Dermis microvascular lymphatic vessel endothelial cell (primary cell): ENCODE results near the gene POMGNT2. TPM values are rescaled to one million over a fixed set of nuclear protein-coding genes. Genes with fewer than 3 reads are reported as not detected.
"Not testable (repeated sequence)": the region's sequence is repeated elsewhere in the genome, so short reads cannot be mapped to it uniquely, and the experiment has no call there.

Experiments
- DNase-seq, 2 donors: peaks; one replicate each; pipeline versions ENCODE4 v3.0.0 to v3.0.0-alpha.2; 2010; ENCODE audit warnings: low read depth in 2 of 2
- total RNA-seq: library from RNA; depleted of rRNA; stranded (reverse); fragments of >200 nt; gene quantifications from 2 replicates; pipeline ENCODE4 v1.2.1, GENCODE V29; 2014

The POMGNT2 gene
- total RNA-seq, 1 donor from 2014 or later, result 3.5 TPM

GRCh38 chr3:43075904-43076661, 29.8 kb downstream of the POMGNT2 start:
- no peak for DNase-seq

GRCh38 chr3:43074901-43075689, 30.8 kb downstream of the POMGNT2 start:
- DNase-seq, result no peak

DNA sequence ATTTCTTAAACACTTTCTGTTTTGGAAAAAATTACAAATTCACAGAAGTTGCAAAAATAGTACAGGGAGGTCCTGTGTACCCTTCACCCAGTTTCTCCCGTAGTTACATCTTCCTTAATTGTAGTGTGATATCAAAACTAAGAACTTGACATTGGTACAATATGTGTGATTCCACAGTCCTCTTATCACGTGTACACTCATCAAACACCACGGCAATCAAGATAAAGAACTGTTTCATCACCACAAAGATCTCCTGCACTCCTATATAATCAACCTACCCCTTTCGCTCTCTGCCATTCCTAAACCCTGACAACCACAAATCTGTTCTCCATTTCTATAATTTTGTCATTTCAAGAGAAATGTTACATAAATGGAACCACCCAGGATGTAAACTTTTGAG, 31.4 kb downstream of the POMGNT2 start:
- no peak for DNase-seq

- no peak for DNase-seq
Observed at GRCh38 chr3:43073836-43074220, 32.1 kb downstream of the POMGNT2 start.

DNA sequence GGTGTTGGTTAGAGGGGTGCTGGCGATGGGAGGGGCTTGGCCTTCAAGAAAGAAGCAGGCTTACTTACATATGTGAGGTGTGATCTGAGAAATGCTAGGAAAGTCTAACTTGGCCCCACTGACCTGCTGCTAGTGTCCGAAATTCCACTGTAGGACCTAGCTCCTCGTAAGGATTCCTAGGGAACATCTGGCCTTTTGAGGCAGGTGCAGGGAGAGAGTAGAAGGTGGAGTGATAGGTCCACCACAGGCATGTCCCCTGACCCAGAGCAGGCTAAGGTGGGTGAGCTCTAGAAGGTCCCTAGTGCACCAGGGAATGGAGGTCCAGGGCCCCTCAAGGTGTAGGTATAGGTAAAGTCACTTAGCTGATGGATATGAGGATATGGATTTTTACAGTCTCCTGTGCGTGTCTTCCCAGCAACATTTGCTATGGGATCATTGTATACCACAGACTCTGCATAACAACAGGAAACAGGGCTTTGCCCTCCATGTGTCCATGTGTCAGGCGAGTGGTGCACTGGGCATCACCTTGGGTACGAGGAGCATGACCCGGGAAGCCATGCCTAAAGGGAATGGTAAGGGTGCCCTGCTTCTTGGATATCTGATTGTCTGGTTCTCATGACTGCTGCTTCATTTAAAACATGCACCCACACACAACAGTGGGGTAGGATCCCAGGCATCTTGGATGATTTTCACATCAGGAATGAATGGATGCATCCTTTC, 32.6 kb downstream of the POMGNT2 start:
- no peak for DNase-seq

DNA sequence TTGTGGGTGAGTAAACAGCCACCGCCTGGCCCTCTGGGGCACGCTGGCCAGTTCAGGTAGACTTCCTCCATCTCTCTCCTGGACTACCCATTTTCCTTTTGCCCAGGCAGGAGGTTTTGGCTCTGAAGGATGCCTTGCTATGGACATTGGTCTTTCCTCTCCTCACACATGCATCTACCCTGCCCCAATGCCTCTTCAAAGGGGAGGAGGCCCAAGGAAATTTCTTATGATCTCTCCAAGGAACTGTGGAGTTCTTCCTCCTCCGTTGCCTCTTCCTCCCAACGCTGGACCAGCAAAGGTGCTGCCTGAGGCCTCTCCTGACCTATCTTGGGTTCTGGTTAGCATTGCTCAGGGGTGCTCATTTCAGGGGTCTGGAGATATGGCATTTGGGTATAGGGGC, 33.5 kb downstream of the POMGNT2 start:
- DNase-seq, result no peak

- DNase-seq, result no peak
Observed at GRCh38 chr3:43071313-43071893, 34.5 kb downstream of the POMGNT2 start.

DNA sequence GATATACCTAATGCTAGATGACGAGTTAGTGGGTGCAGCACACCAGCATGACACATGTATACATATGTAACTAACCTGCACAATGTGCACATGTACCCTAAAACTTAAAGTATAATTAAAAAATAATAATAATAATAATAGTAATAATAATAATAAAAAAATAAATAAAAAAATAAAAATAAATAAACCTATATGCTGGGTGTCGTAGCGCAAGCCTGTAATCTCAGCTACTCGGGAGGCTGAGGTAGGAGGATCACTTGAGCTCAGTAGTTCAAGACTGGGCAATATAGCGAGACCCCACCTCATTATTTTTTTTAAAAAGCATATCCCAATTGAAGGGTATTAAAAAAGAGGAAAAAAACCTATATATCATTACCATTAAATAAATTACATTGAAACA, 35.2 kb downstream of the POMGNT2 start:
- DNase-seq, result not testable (repeated sequence)

DNA sequence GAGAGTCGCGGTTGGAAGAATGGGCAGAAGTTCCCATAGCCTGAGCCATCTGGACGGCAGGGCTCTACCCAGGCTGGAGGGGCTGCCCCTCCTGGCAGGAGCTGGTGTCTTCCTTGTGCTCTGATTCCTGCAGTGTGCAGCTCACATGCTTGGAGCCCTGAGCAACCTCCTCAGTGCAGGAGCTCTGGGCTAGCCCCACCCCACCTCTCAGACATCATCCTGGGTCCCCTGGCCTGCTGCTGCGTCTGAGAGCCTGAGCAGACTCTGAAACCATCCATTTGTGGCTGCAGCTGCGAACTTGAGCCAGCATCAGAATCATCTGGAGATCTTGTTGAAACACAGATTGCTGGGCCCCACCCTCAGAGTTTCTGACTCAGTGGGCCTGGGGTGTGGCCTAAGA, 42.8 kb downstream of the POMGNT2 start:
- no peak for DNase-seq

GRCh38 chr3:43062564-43063040, 43.3 kb downstream of the POMGNT2 start:
- no peak for DNase-seq

GRCh38 chr3:43062040-43062563, 43.8 kb downstream of the POMGNT2 start:
- DNase-seq, result no peak

DNA sequence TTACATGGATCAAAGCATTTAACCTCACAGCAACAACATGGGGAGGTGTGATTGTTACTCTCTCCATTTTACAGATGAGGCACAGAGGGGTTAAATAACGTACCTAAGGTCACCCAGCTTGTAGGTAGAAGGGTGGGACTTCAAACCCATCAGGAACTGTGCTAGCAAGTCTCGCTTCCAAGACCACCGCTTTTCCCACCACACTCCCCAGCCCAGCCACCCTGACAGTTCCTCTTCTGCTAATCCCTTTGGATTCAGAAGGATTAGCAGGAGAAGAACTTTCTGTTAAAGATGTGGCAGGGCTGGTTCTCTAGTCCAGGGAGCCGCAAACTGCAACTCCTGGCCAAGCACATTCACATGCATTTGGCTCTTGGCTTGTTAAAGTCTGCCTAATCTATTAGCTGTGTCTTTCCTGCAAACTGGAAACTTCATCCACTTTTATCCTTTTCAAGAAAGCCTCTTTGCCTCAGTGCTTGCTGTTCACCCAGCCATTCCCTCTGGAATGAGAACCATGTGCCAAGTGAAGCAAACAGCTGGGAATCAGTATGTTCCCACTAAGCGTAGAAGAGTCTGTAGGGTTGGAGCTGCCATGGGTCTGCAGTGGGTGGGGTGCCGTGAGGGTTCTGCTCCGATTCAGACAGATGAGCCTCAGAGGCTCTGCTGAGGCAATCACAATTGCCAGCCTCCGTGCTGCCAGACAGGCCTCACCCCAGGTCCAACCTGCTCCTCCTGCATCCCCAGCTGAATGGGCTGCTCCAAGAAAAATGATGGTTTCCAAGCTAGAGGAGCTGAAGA, 44.6 kb downstream of the POMGNT2 start:
- no peak for DNase-seq

DNA sequence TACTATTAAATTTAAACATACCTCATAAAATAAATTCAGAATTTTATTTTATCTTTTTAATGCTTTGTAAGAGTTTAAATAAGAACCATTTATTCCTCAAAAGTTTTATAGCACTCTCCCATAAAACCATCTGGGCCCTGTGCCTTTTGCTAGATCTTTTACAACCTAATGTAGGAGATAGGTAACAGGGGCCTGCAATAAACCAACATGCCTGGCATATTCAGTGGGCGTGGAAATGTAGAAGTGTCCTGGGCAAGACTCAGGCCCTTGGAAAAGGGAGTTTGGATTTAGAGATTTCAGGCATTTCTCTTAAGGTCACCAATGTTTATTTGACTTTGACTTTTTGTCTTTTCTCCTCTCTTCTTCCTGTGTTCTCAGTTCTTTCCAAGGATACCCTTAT, 46.4 kb downstream of the POMGNT2 start:
- DNase-seq, result no peak

- DNase-seq, result no peak
Observed at GRCh38 chr3:43055806-43056770, 49.8 kb downstream of the POMGNT2 start.

GRCh38 chr3:43055393-43055792, 50.5 kb downstream of the POMGNT2 start:
- DNase-seq, result no peak

DNA sequence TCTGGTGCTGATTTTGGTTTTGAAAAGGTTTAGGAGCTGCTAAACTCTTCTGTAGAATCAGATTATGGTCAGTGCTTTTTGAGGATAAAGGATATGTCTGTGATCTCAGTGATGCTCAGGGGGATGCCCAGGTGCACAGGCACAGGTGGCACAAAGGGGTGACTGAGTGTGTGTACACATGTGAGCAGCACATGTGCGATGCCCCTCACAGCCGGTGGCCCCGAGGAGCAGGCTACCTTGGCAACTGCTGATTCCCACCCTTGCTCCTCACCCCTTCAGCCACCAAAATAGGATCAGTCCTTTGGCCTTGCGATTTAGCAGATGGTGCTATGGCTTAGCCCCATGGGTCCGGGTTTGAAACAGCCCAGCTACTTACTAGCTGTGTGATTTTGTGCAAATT, 51.1 kb downstream of the POMGNT2 start:
- DNase-seq, result no peak

DNA sequence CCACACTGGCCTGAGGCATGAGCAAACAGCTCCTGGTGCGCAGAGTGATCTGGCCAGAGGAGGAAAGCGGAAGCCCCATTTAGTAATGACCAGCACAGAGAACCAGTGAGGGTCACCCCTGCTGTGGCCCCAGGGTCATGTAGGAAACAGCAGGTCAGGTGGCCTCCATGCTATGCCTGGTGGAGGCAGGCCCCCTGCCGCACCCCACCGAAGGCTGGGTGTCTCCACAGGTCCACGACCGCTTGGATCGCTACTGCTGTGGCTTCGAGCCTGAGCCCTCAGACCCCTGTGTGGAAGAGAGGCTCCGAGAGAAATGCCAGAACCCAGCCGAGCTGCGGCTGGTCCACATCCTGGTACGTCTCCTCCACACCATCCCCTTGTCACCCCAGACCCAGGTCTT, 52.6 kb downstream of the POMGNT2 start:
- DNase-seq, result no peak

DNA sequence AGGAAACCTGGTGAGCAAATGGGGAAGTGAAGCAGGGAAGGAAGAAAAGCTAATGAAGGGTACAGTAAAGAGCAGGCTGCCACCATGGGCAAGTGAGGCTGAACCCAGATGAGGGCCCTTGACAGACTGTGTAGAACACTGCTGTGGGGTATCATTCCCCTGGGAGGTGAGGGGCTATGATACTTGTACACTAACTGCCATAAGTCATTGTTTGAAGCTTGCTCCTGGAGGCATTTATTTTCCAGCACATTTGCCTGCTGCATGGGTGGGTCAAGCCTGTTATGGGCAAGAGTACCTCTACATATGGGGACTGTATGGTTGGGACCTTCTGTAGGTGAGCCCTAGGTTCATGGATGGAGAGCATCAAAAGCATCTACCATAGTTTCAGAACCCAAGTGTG, 57.4 kb downstream of the POMGNT2 start:
- DNase-seq, result no peak

DNA sequence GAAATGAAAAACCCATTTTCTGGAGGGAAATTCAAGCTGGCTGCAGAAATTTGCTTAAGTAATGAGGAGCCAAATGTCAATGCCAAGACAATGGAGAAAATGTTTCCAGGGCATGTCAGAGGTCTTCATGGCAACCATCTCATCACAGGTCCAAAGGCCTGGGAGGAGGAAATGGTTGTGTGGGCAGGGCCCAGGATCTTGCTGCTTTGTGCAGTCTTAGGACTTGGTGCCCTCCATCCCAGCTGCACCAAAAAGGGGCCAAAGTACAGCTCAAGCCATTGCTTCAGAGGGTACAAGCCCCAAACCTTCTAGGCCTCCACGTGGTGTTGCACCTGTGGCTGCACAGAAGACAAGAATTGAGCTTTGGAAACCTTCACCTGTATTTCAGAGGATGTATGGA, 59.3 kb downstream of the POMGNT2 start:
- no peak for DNase-seq

- DNase-seq, result not testable (repeated sequence)
Observed at GRCh38 chr3:43045079-43045478, 60.8 kb downstream of the POMGNT2 start.
